ENCODE data around the gene AP1S2.
A peak's percentile ranks its signal among the peaks of the same experiment; 100 is the strongest.

AP1S2 gene

DNA sequence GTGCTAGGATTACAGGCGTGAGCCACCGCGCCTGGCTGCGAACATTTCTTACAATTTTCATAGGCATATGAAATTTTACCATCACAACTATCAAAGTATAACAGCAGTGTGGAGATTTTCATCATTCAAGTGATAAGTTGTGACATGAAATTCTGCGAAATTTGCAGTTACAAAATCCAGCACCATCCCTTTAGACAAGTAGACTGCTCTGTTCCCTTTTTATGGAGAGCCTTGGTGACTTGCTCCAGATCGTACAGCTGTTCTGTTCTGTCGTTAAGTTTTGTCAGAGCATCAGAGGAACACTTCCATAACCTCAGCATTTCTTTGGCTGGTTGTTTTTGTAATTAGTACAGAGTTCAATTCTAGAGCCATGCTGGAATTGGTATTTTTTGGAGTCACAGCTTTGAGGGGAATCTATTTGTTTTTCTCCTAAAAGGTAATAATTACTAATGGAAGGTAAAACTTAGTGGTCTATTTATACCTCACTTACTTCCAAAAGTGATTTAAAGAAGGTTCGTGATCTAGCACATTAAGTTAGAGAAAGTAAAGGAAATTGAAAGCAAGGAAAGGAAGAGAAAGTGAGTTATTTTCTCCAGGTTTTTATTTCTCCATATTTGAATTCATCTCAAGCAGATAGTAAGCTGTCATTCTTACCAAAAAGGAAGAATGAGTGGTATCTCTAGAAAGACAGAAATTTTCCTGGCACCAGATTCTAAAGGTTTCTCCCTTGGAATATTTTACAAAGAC, 42.2 kb downstream of the AP1S2 start:
- no peak for DNase-seq (ENCODE audit: low read depth in 2 of 2)

DNA sequence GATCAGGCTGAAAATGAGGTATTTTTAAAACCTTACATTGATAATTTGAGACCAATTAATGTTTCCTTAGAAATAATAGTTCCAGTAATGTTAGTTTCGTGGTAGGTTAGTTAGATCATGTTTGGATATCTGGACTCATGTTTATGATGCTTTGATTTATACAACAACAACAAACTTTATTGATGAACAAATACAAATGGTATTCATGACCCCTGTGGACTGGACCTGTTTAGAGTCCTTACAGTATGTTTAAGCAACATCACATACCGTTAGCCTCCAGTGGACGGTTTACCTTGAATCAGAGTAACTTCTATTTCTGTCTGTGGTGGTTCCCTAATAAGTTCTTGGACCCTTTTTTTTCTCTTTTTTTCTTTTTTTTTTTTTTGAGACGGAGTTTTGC, 46.4 kb downstream of the AP1S2 start:
- no peak for DNase-seq (ENCODE audit: low read depth in 2 of 2)

DNA sequence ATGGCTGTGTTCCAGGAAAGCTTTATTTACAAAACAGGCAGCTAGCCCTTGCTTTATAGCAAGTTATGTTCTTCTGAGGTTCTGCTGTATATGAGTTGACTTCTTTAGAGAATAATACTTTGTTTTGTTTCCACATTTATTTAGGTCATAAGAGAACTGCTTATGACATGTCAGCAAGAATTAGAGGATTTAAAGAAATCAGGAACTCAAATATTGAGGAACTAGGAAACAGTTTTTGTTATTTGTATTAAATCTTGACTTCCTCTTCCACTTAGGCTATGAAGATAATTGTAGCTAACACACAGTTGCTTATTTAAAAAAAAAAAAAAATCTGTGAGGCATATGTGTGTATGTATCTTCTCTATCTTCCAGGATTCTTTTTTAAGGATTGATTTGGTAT, 50.0 kb downstream of the AP1S2 start:
- no peak for DNase-seq (ENCODE audit: low read depth in 2 of 2)

DNA sequence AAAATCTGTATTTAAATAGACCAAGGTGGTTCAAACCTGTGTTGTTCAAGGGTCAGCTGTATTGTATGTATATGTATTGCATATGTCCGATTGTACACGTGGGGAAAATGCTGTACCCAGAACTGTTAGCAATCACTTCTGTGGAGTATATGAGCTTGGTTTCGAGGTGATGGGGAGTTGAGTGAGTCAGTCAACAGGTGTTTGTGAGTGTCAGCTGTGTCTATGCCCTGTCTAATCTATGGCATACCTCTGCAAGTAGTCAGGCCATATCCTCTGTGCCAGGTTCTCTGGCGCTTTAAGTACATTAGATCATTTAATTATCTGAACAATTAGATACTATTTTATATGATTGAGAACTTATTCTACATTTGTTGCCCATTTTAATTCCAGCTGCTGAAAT, 56.9 kb downstream of the AP1S2 start:
- DNase-seq (ENCODE audit: low read depth in 2 of 2), result no peak

DNA sequence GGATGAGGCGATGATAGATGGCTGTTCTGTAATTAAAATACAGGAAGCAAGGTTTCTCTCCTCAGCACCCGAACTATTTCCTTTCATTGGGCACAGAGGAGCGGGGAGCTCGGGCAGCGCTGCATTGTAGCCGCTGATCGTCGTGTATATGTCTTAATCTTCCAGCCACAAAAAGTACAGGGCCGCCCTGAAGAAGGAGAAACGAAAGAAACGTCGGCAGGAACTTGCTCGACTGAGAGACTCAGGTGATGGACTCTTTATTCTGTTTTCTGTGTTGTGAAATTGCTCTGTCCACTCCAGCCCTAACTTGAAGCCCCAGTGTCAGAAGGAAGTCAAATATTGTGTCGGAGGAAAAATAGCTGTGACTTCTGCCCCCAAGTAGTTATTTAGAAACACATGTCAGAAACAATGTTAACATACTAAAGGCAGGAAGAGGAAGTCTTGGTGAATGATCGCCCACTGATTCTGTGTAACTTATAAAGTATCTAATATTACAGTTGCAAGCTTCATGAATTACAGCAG, 63.8 kb downstream of the AP1S2 start:
- DNase-seq (ENCODE audit: low read depth in 2 of 2), result no peak

DNA sequence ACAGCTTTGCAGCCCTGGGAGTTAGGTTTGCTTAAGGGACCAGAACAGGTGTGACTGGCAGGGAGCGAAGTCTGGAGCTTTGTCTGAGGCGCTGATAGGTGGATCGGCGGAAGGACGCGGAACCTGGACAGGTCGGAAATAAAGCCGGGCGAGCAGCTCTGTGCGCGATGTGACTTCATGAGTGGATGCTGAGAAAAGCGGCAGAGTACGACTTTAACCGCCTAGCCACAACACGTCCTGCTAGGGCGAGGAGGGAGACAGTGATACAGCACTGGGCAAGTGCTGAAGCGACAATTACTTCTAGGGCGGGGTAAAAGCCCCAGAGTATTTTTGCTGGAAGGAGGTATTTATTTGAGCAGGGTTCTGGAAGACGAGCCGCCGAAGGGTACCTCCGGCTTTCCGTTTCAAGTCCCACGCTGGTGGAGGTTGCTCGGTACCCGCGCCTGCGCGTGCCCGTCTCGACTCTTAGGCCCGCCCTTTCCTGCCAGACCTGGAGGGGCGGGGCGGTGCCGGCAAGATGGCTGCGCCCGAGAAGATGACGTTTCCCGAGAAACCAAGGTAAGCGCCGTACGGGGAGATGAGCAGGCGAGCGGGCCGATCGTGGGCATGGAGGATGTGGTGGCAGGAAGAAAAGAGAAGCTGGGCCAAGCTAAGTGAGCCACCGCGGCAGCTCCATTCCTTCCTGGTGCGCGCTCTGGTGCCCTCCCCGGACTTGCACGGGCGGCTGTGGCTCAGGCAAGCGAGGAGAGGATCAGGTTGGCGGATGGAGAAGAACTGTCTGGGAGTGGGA, 64.4 kb downstream of the AP1S2 start, which contains the start of gene ZRSR2:
ZRSR2 (plus strand) TSS at position 506 of the 790 bp plus-strand sequence; CDS start at position 518, 12 bp downstream.
- peak; percentile 74 to 92 for DNase-seq (ENCODE audit: low read depth in 2 of 2)

DNA sequence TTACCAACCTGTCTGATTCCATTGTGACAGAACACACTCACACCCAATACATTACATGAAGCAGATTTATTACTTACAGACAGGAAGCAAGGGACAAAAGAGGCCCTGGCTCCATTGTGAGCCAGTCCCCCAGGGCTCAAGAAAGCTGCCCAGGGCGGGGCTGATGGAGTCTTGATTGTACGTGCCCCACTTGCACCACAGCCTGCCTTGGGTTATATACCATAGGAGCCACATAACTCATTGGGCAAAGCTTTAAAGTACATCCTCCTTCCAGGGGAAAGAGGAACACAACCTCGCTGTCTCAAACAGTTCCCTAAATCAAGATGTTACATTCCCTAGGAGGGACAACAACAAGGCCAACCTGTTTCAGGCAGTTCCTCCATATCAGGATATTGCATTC, 67.7 kb downstream of the AP1S2 start:
- no peak for DNase-seq (ENCODE audit: low read depth in 2 of 2)

DNA sequence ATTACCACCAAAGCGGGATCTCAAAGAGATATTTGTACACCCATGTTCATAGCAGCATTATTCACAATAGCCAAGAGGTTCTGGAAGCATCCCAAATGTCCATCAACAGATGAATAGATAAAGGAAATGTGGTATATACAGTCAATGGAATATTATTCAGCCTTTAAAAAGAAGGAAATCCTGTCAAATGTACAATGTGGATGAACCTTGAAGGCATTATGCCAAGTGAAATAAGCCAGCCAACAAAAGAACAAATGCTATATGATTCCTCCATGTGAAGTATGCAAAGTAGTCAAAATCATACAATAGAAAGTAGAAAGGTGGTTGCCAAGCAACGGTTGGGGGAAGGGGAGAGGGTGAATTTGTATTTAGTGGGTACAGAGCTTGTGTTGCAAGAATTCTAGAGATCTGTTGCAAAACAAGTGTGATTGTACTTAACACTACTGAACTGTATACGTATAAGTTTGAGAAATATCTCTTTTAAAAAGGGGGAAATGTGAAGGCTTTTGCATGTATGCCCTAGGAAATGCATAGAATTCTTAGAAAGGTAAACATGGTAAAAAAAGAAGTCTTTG, 69.3 kb downstream of the AP1S2 start:
- no peak for DNase-seq (ENCODE audit: low read depth in 2 of 2)

DNA sequence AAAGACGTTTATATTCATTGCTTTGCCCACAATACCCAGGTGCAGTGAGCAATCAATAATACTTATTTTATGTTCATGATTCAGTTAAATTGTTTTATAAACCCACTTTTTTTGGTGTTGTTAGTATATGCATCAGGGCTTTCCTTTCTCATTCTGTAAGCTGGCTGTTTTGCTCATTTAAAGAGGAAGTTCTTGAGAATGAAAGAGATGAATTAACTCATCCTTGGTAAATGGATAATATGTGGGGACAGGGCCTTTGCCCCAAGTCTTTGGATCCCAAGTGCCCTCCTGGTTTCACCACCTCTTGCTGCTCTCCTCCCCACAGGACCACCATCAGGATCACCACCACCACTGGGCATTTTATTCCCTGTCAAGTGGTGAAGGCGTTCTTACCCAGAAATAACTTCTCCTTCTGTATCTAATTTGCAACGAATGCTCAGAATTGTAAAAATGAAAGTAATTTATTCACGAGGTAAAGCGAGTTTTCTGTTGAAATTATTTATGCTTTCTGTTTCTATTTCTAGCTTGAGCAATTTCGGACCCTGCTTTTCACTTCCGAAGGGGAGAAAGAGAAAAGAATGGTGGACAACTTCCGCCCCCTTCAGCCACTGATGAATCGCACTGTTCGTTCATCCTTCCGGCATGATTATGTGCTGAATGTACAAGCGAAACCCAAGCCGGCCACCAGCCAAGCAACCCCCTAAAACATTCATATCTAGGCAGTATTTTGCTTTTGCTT, 72.5 kb downstream of the AP1S2 start:
- DNase-seq (ENCODE audit: low read depth in 2 of 2), result no peak
